GM12872 (cell line): Measurements from ENCODE around the gene ZEB1.

Experiments used
- CTCF ChIP-seq: IDR thresholded peaks from 3 replicates; pipeline ENCODE4 v1.5.1; 2011; ENCODE audit warnings: low read depth, mild to moderate bottlenecking, low read length, moderate library complexity; ENCODE audit not compliant: insufficient read depth

Gene ZEB1

DNA sequence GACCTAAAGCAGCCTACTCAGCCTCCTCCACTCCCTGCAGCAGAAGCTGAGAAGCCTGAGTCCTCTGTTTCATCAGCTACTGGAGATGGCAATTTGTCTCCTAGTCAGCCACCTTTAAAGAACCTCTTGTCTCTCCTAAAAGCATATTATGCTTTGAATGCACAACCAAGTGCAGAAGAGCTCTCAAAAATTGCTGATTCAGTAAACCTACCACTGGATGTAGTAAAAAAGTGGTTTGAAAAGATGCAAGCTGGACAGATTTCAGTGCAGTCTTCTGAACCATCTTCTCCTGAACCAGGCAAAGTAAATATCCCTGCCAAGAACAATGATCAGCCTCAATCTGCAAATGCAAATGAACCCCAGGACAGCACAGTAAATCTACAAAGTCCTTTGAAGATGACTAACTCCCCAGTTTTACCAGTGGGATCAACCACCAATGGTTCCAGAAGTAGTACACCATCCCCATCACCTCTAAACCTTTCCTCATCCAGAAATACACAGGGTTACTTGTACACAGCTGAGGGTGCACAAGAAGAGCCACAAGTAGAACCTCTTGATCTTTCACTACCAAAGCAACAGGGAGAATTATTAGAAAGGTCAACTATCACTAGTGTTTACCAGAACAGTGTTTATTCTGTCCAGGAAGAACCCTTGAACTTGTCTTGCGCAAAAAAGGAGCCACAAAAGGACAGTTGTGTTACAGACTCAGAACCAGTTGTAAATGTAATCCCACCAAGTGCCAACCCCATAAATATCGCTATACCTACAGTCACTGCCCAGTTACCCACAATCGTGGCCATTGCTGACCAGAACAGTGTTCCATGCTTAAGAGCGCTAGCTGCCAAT lies 202.2 kb downstream of the ZEB1 start:
- TF ChIP-seq CTCF = no peak

GRCh38 chr10:31522820-31523219 lies 203.8 kb downstream of the ZEB1 start:
- no peak for TF ChIP-seq CTCF

GRCh38 chr10:31524460-31524859 lies 205.4 kb downstream of the ZEB1 start:
- no peak for TF ChIP-seq CTCF

GRCh38 chr10:31526178-31526577 lies 207.2 kb downstream of the ZEB1 start:
- TF ChIP-seq CTCF = no peak

- no peak for TF ChIP-seq CTCF
Observed at GRCh38 chr10:31526681-31527080, 207.7 kb downstream of the ZEB1 start.

GRCh38 chr10:31528831-31529230 lies 209.8 kb downstream of the ZEB1 start:
- TF ChIP-seq CTCF = no peak

DNA sequence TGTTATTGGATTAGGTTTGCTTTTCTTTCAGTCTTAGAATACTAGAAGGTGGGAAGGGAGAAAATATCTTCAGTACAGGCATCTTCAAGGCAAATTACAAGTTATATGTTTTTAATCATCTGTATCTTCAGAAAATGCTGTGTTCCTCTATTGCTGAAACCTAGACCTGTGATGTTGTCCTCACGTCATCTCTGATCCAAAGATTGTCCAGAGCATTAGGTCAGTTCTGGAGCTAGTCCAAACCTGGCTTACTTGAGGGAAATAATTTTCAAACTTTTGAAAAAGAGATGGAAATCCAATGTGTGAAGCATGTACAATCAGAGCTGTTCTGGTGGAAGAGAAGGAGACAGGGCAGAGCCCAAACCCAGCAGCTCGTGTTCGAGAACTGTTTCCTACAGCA lies 217.3 kb downstream of the ZEB1 start:
- TF ChIP-seq CTCF = no peak

DNA sequence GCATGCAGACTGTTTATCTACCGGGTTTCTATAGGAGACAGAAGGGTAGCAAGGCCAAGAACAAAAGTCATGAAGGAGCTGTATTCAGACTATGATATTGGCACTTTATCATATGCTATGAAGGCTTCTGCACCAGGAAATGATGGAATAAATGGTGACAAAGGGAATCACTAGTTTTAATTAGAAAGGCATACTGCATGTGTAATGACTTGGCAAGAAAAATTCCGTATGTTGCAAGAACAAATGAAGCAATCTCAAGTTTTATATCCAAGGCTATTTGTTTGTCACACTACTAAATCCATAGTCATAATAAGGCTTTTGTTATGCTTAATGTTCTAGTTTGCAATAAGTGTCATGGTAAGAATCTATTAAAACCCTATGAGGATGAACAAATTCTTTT lies 230.9 kb downstream of the ZEB1 start:
- no peak for TF ChIP-seq CTCF
